Astrocyte (in vitro differentiated cells and primary cell): ENCODE results near the gene NOS1AP.

Experiments
- EZH2 ChIP-seq: IDR thresholded peaks from 2 replicates; pipeline ENCODE4 v1.6.1; 2012; ENCODE audit warnings: mild to moderate bottlenecking, low read length, inconsistent platforms; ENCODE audit not compliant: insufficient read depth
- TF ChIP-seq, protein P1 (sequence below): IDR thresholded peaks from 2 replicates; pipeline ENCODE4 v1.5.1; 2011; ENCODE audit warnings: low read depth, mild to moderate bottlenecking, inconsistent platforms, low read length, moderate library complexity; ENCODE audit not compliant: insufficient read depth

DNA sequence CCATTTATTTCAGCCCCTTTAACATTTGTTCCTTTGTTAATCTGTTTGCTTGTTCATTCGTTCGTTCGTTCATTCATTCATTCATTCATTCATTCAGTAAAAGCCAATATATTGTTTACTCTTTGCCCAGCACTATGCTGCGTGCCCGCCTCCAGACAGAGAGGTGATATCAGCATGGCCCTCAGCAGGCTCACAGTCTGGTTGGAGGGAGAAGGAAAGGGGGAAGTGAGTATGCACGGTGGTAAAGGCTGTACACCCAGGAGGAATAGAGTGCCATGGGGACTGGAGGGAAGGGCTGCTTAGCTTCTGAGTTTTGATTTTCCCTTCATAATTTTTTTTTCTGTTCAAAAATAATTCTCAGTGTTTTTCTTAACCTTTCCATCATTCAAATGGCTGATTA lies 144.7 kb downstream of the NOS1AP start:
- TF ChIP-seq, protein P1, sequence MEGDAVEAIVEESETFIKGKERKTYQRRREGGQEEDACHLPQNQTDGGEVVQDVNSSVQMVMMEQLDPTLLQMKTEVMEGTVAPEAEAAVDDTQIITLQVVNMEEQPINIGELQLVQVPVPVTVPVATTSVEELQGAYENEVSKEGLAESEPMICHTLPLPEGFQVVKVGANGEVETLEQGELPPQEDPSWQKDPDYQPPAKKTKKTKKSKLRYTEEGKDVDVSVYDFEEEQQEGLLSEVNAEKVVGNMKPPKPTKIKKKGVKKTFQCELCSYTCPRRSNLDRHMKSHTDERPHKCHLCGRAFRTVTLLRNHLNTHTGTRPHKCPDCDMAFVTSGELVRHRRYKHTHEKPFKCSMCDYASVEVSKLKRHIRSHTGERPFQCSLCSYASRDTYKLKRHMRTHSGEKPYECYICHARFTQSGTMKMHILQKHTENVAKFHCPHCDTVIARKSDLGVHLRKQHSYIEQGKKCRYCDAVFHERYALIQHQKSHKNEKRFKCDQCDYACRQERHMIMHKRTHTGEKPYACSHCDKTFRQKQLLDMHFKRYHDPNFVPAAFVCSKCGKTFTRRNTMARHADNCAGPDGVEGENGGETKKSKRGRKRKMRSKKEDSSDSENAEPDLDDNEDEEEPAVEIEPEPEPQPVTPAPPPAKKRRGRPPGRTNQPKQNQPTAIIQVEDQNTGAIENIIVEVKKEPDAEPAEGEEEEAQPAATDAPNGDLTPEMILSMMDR, result no peak
- TF ChIP-seq EZH2, result no peak
